Prostate gland (tissue), 2 donors: ENCODE data around the gene HIPK3. TPM values are rescaled to one million over a fixed set of nuclear protein-coding genes. Genes with fewer than 3 reads are reported as not detected.
"Not testable (repeated sequence)": the region's sequence is repeated elsewhere in the genome, so short reads cannot be mapped to it uniquely, and the experiment has no call there.

ENCODE experiments used
- DNase-seq: peaks from one replicate; pipeline ENCODE4 v3.0.0-alpha.2; 2019; ENCODE audit warnings: low spot score
- H3K27ac ChIP-seq, 2 donors: fragments of 200-600 bp; sonication (generic); 2 replicates each; pipeline ENCODE4 v1.5.1; 2017 to 2019
- H3K27me3 ChIP-seq: fragments of 200-600 bp; sonication (generic); replicated peaks from 2 replicates; pipeline ENCODE4 v1.5.1; 2019; ENCODE audit not compliant: insufficient read depth
- H3K36me3 ChIP-seq, 2 donors: fragments of 200-600 bp; sonication (generic); 1 replicate in 1 of 2; 2 replicates in 1 of 2; pipeline versions ENCODE4 v1.5.1 to v1.8.1; 2017 to 2019
- H3K4me1 ChIP-seq: fragments of 200-600 bp; sonication (generic); replicated peaks from 2 replicates; pipeline ENCODE4 v1.5.1; 2019
- H3K4me3 ChIP-seq, 2 donors: fragments of 200-600 bp; sonication (generic); 2 replicates each; pipeline ENCODE4 v1.5.1; 2017 to 2019
- H3K9me3 ChIP-seq: fragments of 200-600 bp; sonication (generic); 2 replicates; pipeline ENCODE4 v1.5.1; 2017
- POLR2A ChIP-seq: fragments of 450-650 bp; IDR thresholded peaks from one replicate; pipeline ENCODE4 v1.6.1; 2016; ENCODE audit warnings: antibody characterized with exemption, mild to moderate bottlenecking
- POLR2AphosphoS5 ChIP-seq: sonication (generic); formaldehyde crosslinking; IDR thresholded peaks from one replicate; pipeline ENCODE4 v1.6.1; 2017; ENCODE audit warnings: antibody characterized with exemption
- WGBS: methylation state at CpG from one replicate; pipeline ENCODE4 v1.1.5; 2018; 5-methylcytosine and 5-hydroxymethylcytosine counted together
- intact Hi-C: fragments of 100-400 bp; cut with DNase I; formaldehyde crosslinking; loops from one replicate; pipeline ENCODE4 v1.14.2; 2022
- total RNA-seq, 2 donors: library from RNA; depleted of rRNA; stranded (reverse); fragments of >200 nt; gene quantifications; one replicate each; pipeline ENCODE4 v1.1.0, GENCODE V29; 2016
- TF ChIP-seq, protein P1 (sequence below), 4 experiments: fragments of 200-600 bp in 2 of 4; fragments of 450-650 bp in 2 of 4; sonication (generic) in 2 of 4; IDR thresholded peaks; 1 replicate in 3 of 4; 2 replicates in 1 of 4; pipeline ENCODE4 v1.5.1; 2016 to 2019; ENCODE audit warnings: antibody characterized with exemption in 4 of 4, mild to moderate bottlenecking in 2 of 4, moderate library complexity in 2 of 4

HIPK3 gene
- total RNA-seq, 2 donors from 2014 or later = 90.4 to 97.2 TPM

- Histone ChIP-seq H3K9me3 (no peaks in the 10 kb centered on the region), H3K27ac (peak overlapping the region; percentile 99 to 100), H3K27me3 (no peaks in the 10 kb centered on the region), H3K36me3 (no peaks in the 10 kb centered on the region), H3K4me1 (no peaks in the 10 kb centered on the region), H3K4me3 (peak overlapping the region; percentile 64 to 95)
- under 1% methylated on average over 14 of the region's 14 CpGs for WGBS
- DNase-seq = peak; percentile 53
- TF ChIP-seq POLR2AphosphoS5 (no peak), POLR2A (no peak)
- TF ChIP-seq, protein P1, sequence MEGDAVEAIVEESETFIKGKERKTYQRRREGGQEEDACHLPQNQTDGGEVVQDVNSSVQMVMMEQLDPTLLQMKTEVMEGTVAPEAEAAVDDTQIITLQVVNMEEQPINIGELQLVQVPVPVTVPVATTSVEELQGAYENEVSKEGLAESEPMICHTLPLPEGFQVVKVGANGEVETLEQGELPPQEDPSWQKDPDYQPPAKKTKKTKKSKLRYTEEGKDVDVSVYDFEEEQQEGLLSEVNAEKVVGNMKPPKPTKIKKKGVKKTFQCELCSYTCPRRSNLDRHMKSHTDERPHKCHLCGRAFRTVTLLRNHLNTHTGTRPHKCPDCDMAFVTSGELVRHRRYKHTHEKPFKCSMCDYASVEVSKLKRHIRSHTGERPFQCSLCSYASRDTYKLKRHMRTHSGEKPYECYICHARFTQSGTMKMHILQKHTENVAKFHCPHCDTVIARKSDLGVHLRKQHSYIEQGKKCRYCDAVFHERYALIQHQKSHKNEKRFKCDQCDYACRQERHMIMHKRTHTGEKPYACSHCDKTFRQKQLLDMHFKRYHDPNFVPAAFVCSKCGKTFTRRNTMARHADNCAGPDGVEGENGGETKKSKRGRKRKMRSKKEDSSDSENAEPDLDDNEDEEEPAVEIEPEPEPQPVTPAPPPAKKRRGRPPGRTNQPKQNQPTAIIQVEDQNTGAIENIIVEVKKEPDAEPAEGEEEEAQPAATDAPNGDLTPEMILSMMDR (IDR thresholded peaks at IDR 0.05) = no peak
- intact Hi-C loops = loop anchor here (5.0 to 10.0 kb wide), 3 partner anchors 69 to 476 kb away; partner anchors contain the start of genes CD59 and CSTF3
Measured at GRCh38 chr11:33258631-33259205, 1.5 kb downstream of the HIPK3 start.

DNA sequence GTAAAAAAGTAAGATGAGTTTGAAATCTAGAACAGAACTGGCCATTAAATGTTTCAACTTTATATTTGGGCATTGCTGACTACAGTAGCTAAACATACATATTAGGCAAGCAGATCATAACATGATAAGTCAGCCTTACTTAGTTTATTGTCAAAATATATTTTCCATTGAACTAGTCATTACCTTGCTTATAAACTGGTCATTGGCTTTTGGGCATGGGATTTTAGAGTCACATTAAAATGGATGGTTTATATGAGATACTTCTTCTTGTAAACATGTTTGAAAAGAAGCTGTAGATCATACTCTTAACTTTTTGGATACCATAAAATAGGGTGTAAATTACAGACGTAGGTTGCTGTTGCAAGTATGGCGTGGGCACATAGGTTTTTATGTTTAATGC, 2.7 kb downstream of the HIPK3 start:
- H3K4me3 ChIP-seq = peak overlapping the region in 1 of 2 donors; percentile 64
- no peaks in the 10 kb centered on the region for H3K4me1 ChIP-seq
- TF ChIP-seq, protein P1 (IDR thresholded peaks at IDR 0.05) = no peak
- TF ChIP-seq POLR2A (no peak), POLR2AphosphoS5 (no peak)
- intact Hi-C loops = loop anchor here (5.0 to 10.0 kb wide), 3 partner anchors 67 to 475 kb away; partner anchors contain the start of genes CD59 and CSTF3
- DNase-seq = no peak
- peak overlapping the region; percentile 99 to 100 for H3K27ac ChIP-seq
- 25% methylated on average over 2 of the region's 2 CpGs for WGBS
- no peaks in the 10 kb centered on the region for H3K9me3 ChIP-seq
- no peaks in the 10 kb centered on the region for H3K36me3 ChIP-seq
- no peaks in the 10 kb centered on the region for H3K27me3 ChIP-seq

GRCh38 chr11:33261350-33261749, 4.2 kb downstream of the HIPK3 start:
- H3K9me3 ChIP-seq, H3K36me3 ChIP-seq, H3K4me3 ChIP-seq, H3K4me1 ChIP-seq, intact Hi-C loops, H3K27ac ChIP-seq, DNase-seq, H3K27me3 ChIP-seq: not testable (repeated sequence)
- 100% methylated on average over 1 of the region's 1 CpG for WGBS

- no peaks in the 10 kb centered on the region for H3K27me3 ChIP-seq
- H3K9me3 ChIP-seq = no peaks in the 10 kb centered on the region
- no peaks in the 10 kb centered on the region for H3K36me3 ChIP-seq
- peak overlapping the region in 1 of 2 donors; percentile 14 for H3K27ac ChIP-seq
- no peak for DNase-seq
- no peaks in the 10 kb centered on the region for H3K4me1 ChIP-seq
- TF ChIP-seq, protein P1 (IDR thresholded peaks at IDR 0.05) = no peak
- no peak for TF ChIP-seq POLR2A
- TF ChIP-seq POLR2AphosphoS5 = no peak
- intact Hi-C loops = no loop called here
- no peak overlapping the region for H3K4me3 ChIP-seq
Measured at GRCh38 chr11:33262011-33262645, 4.9 kb downstream of the HIPK3 start.

DNA sequence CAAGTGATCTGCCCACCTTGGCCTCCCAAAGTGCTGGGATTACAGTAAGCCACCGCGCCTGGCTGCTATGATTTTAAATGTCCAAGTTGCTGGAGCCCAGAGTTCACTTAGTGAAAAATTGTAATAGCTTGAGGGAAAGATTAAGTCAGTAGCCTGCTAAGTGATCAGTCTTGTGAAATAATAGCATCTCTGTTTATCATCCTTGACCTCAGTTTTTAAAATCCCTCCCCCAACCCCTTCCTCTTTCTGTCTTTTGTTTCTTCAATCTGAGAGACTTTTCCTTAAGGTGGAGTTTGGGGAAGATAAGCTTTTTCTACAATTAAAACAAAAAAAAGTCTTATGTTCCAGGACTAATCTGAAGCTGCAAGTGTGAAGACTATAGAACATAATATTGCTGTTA, 6.4 kb downstream of the HIPK3 start:
- Histone ChIP-seq H3K4me1 (no peaks in the 10 kb centered on the region), H3K36me3 (no peaks in the 10 kb centered on the region), H3K27me3 (no peaks in the 10 kb centered on the region), H3K4me3 (no peak overlapping the region), H3K27ac (no peak overlapping the region), H3K9me3 (no peaks in the 10 kb centered on the region)
- no peak for DNase-seq
- TF ChIP-seq POLR2AphosphoS5 (no peak), POLR2A (no peak)
- TF ChIP-seq, protein P1 (IDR thresholded peaks at IDR 0.05) = no peak
- intact Hi-C loops = no loop called here
- 86% methylated on average over 2 of the region's 2 CpGs for whole genome bisulfite sequencing
